ENCODE results near the gene SLC9B2.
A peak's percentile ranks its signal among the peaks of the same experiment; 100 is the strongest.

Gene SLC9B2, protein sequence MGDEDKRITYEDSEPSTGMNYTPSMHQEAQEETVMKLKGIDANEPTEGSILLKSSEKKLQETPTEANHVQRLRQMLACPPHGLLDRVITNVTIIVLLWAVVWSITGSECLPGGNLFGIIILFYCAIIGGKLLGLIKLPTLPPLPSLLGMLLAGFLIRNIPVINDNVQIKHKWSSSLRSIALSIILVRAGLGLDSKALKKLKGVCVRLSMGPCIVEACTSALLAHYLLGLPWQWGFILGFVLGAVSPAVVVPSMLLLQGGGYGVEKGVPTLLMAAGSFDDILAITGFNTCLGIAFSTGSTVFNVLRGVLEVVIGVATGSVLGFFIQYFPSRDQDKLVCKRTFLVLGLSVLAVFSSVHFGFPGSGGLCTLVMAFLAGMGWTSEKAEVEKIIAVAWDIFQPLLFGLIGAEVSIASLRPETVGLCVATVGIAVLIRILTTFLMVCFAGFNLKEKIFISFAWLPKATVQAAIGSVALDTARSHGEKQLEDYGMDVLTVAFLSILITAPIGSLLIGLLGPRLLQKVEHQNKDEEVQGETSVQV

DNA sequence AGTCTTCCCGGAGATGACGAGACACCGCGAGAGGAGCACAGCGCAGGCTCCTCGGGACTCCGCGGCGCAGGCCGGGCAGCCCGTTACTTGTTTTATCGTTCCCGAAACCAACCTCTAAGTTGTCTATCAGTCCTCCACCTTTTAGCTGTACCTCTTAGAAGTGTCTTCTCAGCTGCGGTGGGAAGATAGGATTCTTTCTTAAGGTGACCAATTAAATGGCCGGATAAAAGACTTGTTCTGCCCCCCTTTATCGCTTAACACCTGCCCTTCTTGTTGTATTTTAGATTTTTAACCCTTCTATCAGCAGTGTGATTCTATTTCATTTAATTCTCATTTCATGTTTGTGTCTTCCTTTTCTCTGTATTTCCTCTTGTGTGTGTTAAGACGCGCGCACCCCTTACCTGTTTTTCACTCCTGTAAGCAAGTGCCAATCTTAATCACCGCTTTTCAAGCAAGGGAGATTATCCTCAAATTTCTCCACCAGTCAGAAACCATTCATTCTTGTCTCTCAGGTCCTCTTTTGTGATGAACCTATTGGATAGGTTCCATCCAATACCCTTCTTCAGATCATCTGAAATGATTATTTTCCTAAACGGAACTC is at the start of gene SLC9B2:
Gene SLC9B2 (minus strand): TSS at position 15 of the 601 bp plus-strand sequence. CDS start 9,211 bp downstream, outside the sequence.
- peaks cover under 1 to 18% (median 10%) of the 10 kb centered on the region in 5 donors for H3K36me3 ChIP-seq (ENCODE audit: control insufficient read depth in 5 of 5, insufficient read depth in 5 of 5, low read length in 5 of 5)

DNA sequence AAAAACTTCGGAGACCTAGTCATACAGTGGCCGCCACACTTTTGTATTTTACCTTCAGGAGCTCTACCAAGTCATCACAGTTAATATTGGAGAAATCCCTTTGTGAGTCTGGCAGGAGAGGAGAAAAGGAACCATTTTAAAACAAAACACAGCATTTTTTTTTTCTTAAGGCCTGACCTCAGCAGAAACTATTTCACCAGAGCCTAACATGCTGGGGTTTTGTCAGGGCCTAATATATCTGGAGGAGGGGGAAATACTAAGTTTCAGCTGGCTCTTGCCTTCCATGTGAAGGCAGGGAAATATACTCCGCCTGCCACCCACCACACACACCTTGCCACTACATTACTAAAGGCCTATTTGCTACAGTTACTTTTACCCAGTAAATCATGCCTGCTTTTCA is 49.6 kb upstream of the SLC9B2 start:
- Histone ChIP-seq H3K4me1 (ENCODE audit: control insufficient read depth in 5 of 5, insufficient read depth in 5 of 5, low read length in 5 of 5) (no peaks in the 10 kb centered on the region), H3K9me3 (ENCODE audit: control insufficient read depth in 5 of 5, low read length in 5 of 5) (peaks cover 0 to 10% (median 0%) of the 10 kb centered on the region in 5 donors), H3K36me3 (ENCODE audit: control insufficient read depth in 5 of 5, insufficient read depth in 5 of 5, low read length in 5 of 5) (no peaks in the 10 kb centered on the region), H3K27ac (ENCODE audit: low read depth, low read length) (no peak overlapping the region), H3K27me3 (ENCODE audit: control insufficient read depth in 5 of 5, insufficient read depth in 4 of 5, low read length in 5 of 5) (no peaks in the 10 kb centered on the region), H3K9ac (ENCODE audit: low read length in 5 of 5) (no peak overlapping the region), H3K4me3 (ENCODE audit: low read depth in 1 of 5, low read length in 5 of 5) (no peak overlapping the region)

More for the DNA sequence above, at the start of gene SLC9B2:
- H3K4me3 ChIP-seq (ENCODE audit: low read depth in 1 of 5, low read length in 5 of 5): peak within 1 kb of the TSS; percentile 70 to 88 (median 82)
- H3K27ac ChIP-seq (ENCODE audit: low read depth, low read length): peak within 1 kb of the TSS; percentile 85
- H3K27me3 ChIP-seq (ENCODE audit: control insufficient read depth in 5 of 5, insufficient read depth in 4 of 5, low read length in 5 of 5): no peaks in the 10 kb centered on the region
- H3K9ac ChIP-seq (ENCODE audit: low read length in 5 of 5): peak within 1 kb of the TSS; percentile 69 to 93 (median 83)
- H3K4me1 ChIP-seq (ENCODE audit: control insufficient read depth in 5 of 5, insufficient read depth in 5 of 5, low read length in 5 of 5): peaks cover 0 to 21% (median 16%) of the 10 kb centered on the region in 5 donors
- no peaks in the 10 kb centered on the region for H3K9me3 ChIP-seq (ENCODE audit: control insufficient read depth in 5 of 5, low read length in 5 of 5)

DNA sequence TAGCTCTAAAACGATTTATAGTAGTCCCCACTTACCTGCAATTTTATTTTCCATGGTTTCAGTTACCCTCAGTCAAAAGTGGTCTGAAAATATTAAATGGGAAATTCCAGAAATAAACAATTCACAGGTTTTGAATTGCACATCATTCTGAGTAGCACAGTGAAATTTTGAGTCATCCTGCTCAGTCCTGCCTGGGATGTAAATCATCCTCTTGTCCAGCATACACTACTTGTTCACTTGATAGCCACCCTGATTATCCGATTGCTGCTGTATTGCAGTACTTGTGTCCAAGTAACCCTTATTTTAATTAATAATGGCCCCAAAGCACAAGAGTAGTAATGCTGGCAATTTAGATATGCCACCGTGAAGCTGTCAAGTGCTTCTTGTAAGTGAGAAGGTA is 46.6 kb upstream of the SLC9B2 start:
- Histone ChIP-seq H3K4me1 (ENCODE audit: control insufficient read depth in 5 of 5, insufficient read depth in 5 of 5, low read length in 5 of 5) (no peaks in the 10 kb centered on the region), H3K27me3 (ENCODE audit: control insufficient read depth in 5 of 5, insufficient read depth in 4 of 5, low read length in 5 of 5) (no peaks in the 10 kb centered on the region), H3K27ac (ENCODE audit: low read depth, low read length) (no peak overlapping the region), H3K36me3 (ENCODE audit: control insufficient read depth in 5 of 5, insufficient read depth in 5 of 5, low read length in 5 of 5) (no peaks in the 10 kb centered on the region), H3K9me3 (ENCODE audit: control insufficient read depth in 5 of 5, low read length in 5 of 5) (peaks cover 0 to 4% (median 0%) of the 10 kb centered on the region in 5 donors), H3K4me3 (ENCODE audit: low read depth in 1 of 5, low read length in 5 of 5) (no peak overlapping the region), H3K9ac (ENCODE audit: low read length in 5 of 5) (no peak overlapping the region)

DNA sequence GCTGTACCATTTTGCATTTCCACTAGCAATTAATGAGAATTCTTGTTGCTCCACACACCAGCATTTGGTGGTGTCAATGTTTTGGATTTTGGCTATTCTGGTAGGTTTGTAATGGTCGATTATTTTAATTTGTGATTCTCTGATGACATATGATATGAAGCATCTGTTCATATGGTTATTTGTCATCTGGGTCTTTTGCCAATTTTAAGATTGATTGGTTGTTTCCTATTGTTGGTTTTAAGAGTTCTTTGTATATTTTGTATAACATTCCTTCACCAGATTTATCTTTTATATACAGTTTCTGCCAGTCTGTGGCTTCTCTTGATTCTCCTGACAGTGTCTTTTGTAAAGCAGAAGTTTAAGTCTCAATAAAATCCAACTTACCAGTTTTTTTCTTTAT is 41.6 kb upstream of the SLC9B2 start:
- H3K9ac ChIP-seq (ENCODE audit: low read length in 5 of 5): no peak overlapping the region
- H3K36me3 ChIP-seq (ENCODE audit: control insufficient read depth in 5 of 5, insufficient read depth in 5 of 5, low read length in 5 of 5): no peaks in the 10 kb centered on the region
- H3K9me3 ChIP-seq (ENCODE audit: control insufficient read depth in 5 of 5, low read length in 5 of 5): no peaks in the 10 kb centered on the region
- no peak overlapping the region for H3K4me3 ChIP-seq (ENCODE audit: low read depth in 1 of 5, low read length in 5 of 5)
- no peaks in the 10 kb centered on the region for H3K27me3 ChIP-seq (ENCODE audit: control insufficient read depth in 5 of 5, insufficient read depth in 4 of 5, low read length in 5 of 5)
- no peaks in the 10 kb centered on the region for H3K4me1 ChIP-seq (ENCODE audit: control insufficient read depth in 5 of 5, insufficient read depth in 5 of 5, low read length in 5 of 5)
- H3K27ac ChIP-seq (ENCODE audit: low read depth, low read length): no peak overlapping the region

DNA sequence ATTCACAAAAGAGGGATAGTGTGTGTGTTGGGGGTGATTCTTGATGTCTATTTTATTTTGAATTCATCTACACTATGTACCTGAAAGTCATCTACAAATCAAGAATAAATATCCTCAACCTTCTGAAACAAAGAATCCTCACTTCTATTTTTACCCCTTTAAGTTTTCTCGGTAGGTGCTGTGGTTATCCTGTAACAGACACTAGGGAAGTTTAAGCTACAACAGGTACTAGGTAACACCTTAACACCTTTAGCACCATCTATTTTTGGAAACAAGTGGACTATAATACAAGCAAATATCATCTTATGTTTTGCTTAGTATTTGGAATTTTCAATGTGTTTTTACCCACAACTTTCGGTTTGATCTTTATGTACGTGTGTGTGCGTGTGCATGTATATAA is 35.0 kb upstream of the SLC9B2 start:
- no peaks in the 10 kb centered on the region for H3K9me3 ChIP-seq (ENCODE audit: control insufficient read depth in 5 of 5, low read length in 5 of 5)
- no peaks in the 10 kb centered on the region for H3K36me3 ChIP-seq (ENCODE audit: control insufficient read depth in 5 of 5, insufficient read depth in 5 of 5, low read length in 5 of 5)
- no peak overlapping the region for H3K27ac ChIP-seq (ENCODE audit: low read depth, low read length)
- H3K9ac ChIP-seq (ENCODE audit: low read length in 5 of 5): no peak overlapping the region
- no peak overlapping the region for H3K4me3 ChIP-seq (ENCODE audit: low read depth in 1 of 5, low read length in 5 of 5)
- no peaks in the 10 kb centered on the region for H3K4me1 ChIP-seq (ENCODE audit: control insufficient read depth in 5 of 5, insufficient read depth in 5 of 5, low read length in 5 of 5)
- no peaks in the 10 kb centered on the region for H3K27me3 ChIP-seq (ENCODE audit: control insufficient read depth in 5 of 5, insufficient read depth in 4 of 5, low read length in 5 of 5)

DNA sequence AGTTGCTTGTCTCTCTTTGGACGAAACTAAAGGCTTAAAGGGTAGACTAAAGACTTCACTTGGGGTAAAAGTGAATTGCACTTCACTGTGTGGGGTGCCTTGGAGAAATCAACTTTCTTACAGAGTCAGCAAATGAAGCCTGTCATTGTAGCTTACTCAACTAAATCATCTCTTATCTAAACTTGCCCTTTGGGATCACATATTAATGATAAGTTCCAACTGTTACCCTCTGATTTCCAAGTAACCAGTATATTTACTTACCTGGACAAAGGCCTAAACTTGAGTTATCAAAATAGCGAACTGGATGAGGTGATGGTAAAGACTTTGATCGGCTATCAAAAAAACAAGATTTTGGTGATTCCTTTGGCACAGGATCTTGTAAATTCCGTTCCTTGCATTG is 32.0 kb upstream of the SLC9B2 start:
- H3K27me3 ChIP-seq (ENCODE audit: control insufficient read depth in 5 of 5, insufficient read depth in 4 of 5, low read length in 5 of 5): no peaks in the 10 kb centered on the region
- no peaks in the 10 kb centered on the region for H3K4me1 ChIP-seq (ENCODE audit: control insufficient read depth in 5 of 5, insufficient read depth in 5 of 5, low read length in 5 of 5)
- no peaks in the 10 kb centered on the region for H3K36me3 ChIP-seq (ENCODE audit: control insufficient read depth in 5 of 5, insufficient read depth in 5 of 5, low read length in 5 of 5)
- no peaks in the 10 kb centered on the region for H3K9me3 ChIP-seq (ENCODE audit: control insufficient read depth in 5 of 5, low read length in 5 of 5)
- no peak overlapping the region for H3K9ac ChIP-seq (ENCODE audit: low read length in 5 of 5)
- H3K4me3 ChIP-seq (ENCODE audit: low read depth in 1 of 5, low read length in 5 of 5): no peak overlapping the region
- H3K27ac ChIP-seq (ENCODE audit: low read depth, low read length): no peak overlapping the region

DNA sequence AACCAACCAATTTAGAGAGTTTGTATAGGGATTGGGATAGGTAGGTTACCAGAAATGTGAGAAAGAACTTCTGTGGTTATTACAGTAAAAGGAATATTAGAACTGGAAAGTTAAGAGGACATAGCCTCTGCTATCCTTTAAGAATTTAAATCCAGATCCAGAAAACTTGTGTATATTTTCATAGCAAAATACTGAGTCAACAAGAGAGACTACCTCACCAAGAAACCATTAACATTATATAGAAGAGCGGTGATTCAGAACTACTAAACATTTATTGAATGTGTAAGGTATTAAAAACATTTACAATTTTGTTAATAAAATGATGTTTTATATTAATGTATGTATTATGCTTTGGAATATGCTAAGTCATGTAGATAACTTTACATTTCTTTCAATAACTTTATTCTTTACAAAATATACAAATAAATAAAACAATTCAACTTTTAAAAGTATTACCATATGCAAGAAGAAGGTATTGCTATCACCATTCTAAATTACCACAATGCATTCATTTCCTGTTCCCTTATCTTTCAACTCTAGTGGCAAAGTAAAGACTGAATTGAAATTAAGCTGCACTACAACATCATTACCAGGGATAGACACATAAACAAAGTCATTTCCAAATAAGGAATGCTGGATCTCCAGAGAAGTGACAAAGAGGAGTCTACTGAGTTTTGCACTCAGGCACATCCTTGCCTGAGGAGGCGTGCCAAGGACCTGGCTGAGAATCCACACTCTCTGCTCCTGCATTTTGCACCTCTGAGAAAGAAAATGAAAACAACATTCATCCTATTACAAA is 29.2 kb upstream of the SLC9B2 start:
- H3K4me3 ChIP-seq (ENCODE audit: low read depth in 1 of 5, low read length in 5 of 5): no peak overlapping the region
- H3K27ac ChIP-seq (ENCODE audit: low read depth, low read length): no peak overlapping the region
- H3K36me3 ChIP-seq (ENCODE audit: control insufficient read depth in 5 of 5, insufficient read depth in 5 of 5, low read length in 5 of 5): no peaks in the 10 kb centered on the region
- H3K9me3 ChIP-seq (ENCODE audit: control insufficient read depth in 5 of 5, low read length in 5 of 5): no peaks in the 10 kb centered on the region
- no peak overlapping the region for H3K9ac ChIP-seq (ENCODE audit: low read length in 5 of 5)
- H3K4me1 ChIP-seq (ENCODE audit: control insufficient read depth in 5 of 5, insufficient read depth in 5 of 5, low read length in 5 of 5): no peaks in the 10 kb centered on the region
- H3K27me3 ChIP-seq (ENCODE audit: control insufficient read depth in 5 of 5, insufficient read depth in 4 of 5, low read length in 5 of 5): no peaks in the 10 kb centered on the region

DNA sequence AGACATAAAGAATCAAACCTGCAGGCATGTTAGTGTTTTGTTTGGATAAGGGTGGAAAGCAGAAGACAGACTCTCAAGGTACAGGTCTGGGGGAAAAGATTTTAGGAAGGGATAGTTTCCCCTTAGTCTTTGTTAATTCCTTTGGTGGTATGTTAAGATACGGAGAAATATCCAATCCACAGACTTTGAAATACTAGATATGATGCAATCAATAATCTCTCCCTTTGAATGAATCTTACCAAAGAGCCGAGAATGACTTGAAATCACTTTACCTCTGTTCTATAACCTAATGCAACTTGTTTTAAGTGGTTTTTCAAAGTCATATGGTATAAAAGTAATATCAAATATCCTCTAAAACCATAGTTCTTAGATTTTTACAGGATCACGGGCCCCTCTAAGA is 28.3 kb upstream of the SLC9B2 start:
- no peak overlapping the region for H3K27ac ChIP-seq (ENCODE audit: low read depth, low read length)
- H3K9ac ChIP-seq (ENCODE audit: low read length in 5 of 5): no peak overlapping the region
- no peak overlapping the region for H3K4me3 ChIP-seq (ENCODE audit: low read depth in 1 of 5, low read length in 5 of 5)
- H3K4me1 ChIP-seq (ENCODE audit: control insufficient read depth in 5 of 5, insufficient read depth in 5 of 5, low read length in 5 of 5): no peaks in the 10 kb centered on the region
- H3K36me3 ChIP-seq (ENCODE audit: control insufficient read depth in 5 of 5, insufficient read depth in 5 of 5, low read length in 5 of 5): no peaks in the 10 kb centered on the region
- H3K9me3 ChIP-seq (ENCODE audit: control insufficient read depth in 5 of 5, low read length in 5 of 5): no peaks in the 10 kb centered on the region
- no peaks in the 10 kb centered on the region for H3K27me3 ChIP-seq (ENCODE audit: control insufficient read depth in 5 of 5, insufficient read depth in 4 of 5, low read length in 5 of 5)

DNA sequence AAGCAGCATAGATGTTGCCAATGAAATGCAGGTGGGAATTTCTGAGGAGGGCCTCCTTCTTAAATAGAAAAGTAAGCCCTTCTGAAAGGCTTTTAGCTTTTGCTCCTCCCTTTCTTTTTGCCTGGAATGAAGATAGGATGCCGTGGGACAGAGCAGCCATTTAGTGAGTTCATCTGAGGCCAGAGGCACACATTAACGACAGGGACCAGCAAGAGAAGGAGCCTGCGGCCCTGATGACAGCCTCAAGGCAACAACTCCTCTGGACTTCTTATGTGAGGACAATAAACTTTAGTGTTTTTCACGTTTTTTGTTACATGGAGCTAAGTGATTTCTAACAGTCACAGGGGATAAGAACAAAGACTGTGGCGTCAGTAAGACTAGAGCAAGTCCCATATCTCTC is 24.1 kb upstream of the SLC9B2 start:
- Histone ChIP-seq H3K9me3 (ENCODE audit: control insufficient read depth in 5 of 5, low read length in 5 of 5) (no peaks in the 10 kb centered on the region), H3K27me3 (ENCODE audit: control insufficient read depth in 5 of 5, insufficient read depth in 4 of 5, low read length in 5 of 5) (no peaks in the 10 kb centered on the region)

More for the DNA sequence above, 24.1 kb upstream of the SLC9B2 start:
- Histone ChIP-seq H3K27ac (ENCODE audit: low read depth, low read length) (no peak overlapping the region), H3K4me3 (ENCODE audit: low read depth in 1 of 5, low read length in 5 of 5) (no peak overlapping the region), H3K4me1 (ENCODE audit: control insufficient read depth in 5 of 5, insufficient read depth in 5 of 5, low read length in 5 of 5) (peaks cover 0 to 15% (median 14%) of the 10 kb centered on the region in 5 donors), H3K9ac (ENCODE audit: low read length in 5 of 5) (no peak overlapping the region), H3K36me3 (ENCODE audit: control insufficient read depth in 5 of 5, insufficient read depth in 5 of 5, low read length in 5 of 5) (no peaks in the 10 kb centered on the region)

All from subcutaneous abdominal adipose tissue (tissue), 5 donors.